SH-SY5Y (cell line): Measurements from ENCODE around the gene CREB1.

Experiments
- GATA2 ChIP-seq: IDR thresholded peaks from 2 replicates; pipeline ENCODE4 v1.6.1; 2011; ENCODE audit warnings: mild to moderate bottlenecking, low read depth, low read length
- GATA3 ChIP-seq: IDR thresholded peaks from 2 replicates; pipeline ENCODE4 v1.6.1; 2011; ENCODE audit warnings: low read depth, mild to moderate bottlenecking, low read length, moderate library complexity

GRCh38 chr2:207589143-207589542 lies 59.4 kb downstream of the CREB1 start:
- no peak for TF ChIP-seq GATA3
- TF ChIP-seq GATA2, result no peak
